Measurements from ENCODE around the gene PGBD5. TPM values are rescaled to one million over a fixed set of nuclear protein-coding genes. Genes with fewer than 3 reads are reported as not detected.

PGBD5 gene
- total and polyA plus RNA-seq, 2 of the 13 experiments (the other 11 are each of a cell fraction or from before 2014, with no cell fraction given) = 0.04 to 0.13 TPM

- peak; percentile 88; the same call in 1 of the 2 replicates for TF ChIP-seq ZNF558 (CRISPR knock-in tag; IDR thresholded peaks at IDR 0.05; ENCODE audit: borderline replicate concordance)
- peak; percentile 77; the same call in 1 of the 2 replicates for TF ChIP-seq ZNF674 (CRISPR knock-in tag; IDR thresholded peaks at IDR 0.05; ENCODE audit: low read depth)
- 0 out of 2 replicates have a peak, but pooled peaks have one; percentile 66 for TF ChIP-seq ZNF724P (CRISPR knock-in tag; IDR thresholded peaks at IDR 0.05; ENCODE audit: borderline replicate concordance)
- TF ChIP-seq CBX2 (IDR thresholded peaks at IDR 0.05; ENCODE audit: low read depth, low read length) = no peak
- no peak for TF ChIP-seq CBX2 (CRISPR knock-in tag; IDR thresholded peaks at IDR 0.05; ENCODE audit: low read depth)
- TF ChIP-seq HINFP (CRISPR knock-in tag; IDR thresholded peaks at IDR 0.05; ENCODE audit: low read depth) = peak; percentile 72; the same call in 1 of the 2 replicates
- TF ChIP-seq ZNF572 (CRISPR knock-in tag; IDR thresholded peaks at IDR 0.05) = no peak
- TF ChIP-seq, protein P1, sequence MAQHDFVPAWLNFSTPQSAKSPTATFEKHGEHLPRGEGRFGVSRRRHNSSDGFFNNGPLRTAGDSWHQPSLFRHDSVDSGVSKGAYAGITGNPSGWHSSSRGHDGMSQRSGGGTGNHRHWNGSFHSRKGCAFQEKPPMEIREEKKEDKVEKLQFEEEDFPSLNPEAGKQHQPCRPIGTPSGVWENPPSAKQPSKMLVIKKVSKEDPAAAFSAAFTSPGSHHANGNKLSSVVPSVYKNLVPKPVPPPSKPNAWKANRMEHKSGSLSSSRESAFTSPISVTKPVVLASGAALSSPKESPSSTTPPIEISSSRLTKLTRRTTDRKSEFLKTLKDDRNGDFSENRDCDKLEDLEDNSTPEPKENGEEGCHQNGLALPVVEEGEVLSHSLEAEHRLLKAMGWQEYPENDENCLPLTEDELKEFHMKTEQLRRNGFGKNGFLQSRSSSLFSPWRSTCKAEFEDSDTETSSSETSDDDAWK (CRISPR knock-in tag; IDR thresholded peaks at IDR 0.05) = no peak
- TF ChIP-seq SMAD3 (CRISPR knock-in tag; IDR thresholded peaks at IDR 0.05) = peak; percentile 93
- TF ChIP-seq ZNF501 (CRISPR knock-in tag; IDR thresholded peaks at IDR 0.05) = 0 out of 2 replicates have a peak, but pooled peaks have one; percentile 18
- TF ChIP-seq GZF1 (CRISPR knock-in tag; IDR thresholded peaks at IDR 0.05) = 0 out of 2 replicates have a peak, but pooled peaks have one; percentile 44
- TF ChIP-seq, protein P2, sequence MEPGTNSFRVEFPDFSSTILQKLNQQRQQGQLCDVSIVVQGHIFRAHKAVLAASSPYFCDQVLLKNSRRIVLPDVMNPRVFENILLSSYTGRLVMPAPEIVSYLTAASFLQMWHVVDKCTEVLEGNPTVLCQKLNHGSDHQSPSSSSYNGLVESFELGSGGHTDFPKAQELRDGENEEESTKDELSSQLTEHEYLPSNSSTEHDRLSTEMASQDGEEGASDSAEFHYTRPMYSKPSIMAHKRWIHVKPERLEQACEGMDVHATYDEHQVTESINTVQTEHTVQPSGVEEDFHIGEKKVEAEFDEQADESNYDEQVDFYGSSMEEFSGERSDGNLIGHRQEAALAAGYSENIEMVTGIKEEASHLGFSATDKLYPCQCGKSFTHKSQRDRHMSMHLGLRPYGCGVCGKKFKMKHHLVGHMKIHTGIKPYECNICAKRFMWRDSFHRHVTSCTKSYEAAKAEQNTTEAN (CRISPR knock-in tag; conservative IDR thresholded peaks at IDR 0.05) = peak; percentile 93
- TF ChIP-seq PHF5A (CRISPR knock-in tag; IDR thresholded peaks at IDR 0.05; ENCODE audit: low read depth, unreplicated experiment) = no peak
- TF ChIP-seq MNT (IDR thresholded peaks at IDR 0.05) = peak; percentile 18; the same call in 1 of the 2 replicates
- peak; percentile 86; the same call in 1 of the 2 replicates for TF ChIP-seq MTF1 (CRISPR knock-in tag; IDR thresholded peaks at IDR 0.05)
- no peak for TF ChIP-seq ZSCAN5A (CRISPR knock-in tag; IDR thresholded peaks at IDR 0.05; ENCODE audit: borderline replicate concordance)
- TF ChIP-seq FOXA1 (IDR thresholded peaks at IDR 0.05) = no peak
- no peak for TF ChIP-seq FOXA1 (CRISPR knock-in tag; IDR thresholded peaks at IDR 0.05)
- no peak for TF ChIP-seq NFE2L2 (IDR thresholded peaks at IDR 0.05; ENCODE audit: low read length)
- peak; percentile 91; the same call in 1 of the 2 replicates for TF ChIP-seq ZBTB20 (CRISPR knock-in tag; IDR thresholded peaks at IDR 0.05; ENCODE audit: borderline replicate concordance, low read depth)
Measured at GRCh38 chr1:230426246-230427093, at the start of gene PGBD5 (continued).
